Bronchial epithelial cell (primary cell): ENCODE data around the gene NEIL3. TPM values are rescaled to one million over a fixed set of nuclear protein-coding genes. Genes with fewer than 3 reads are reported as not detected.
"Not testable (repeated sequence)": the region's sequence is repeated elsewhere in the genome, so short reads cannot be mapped to it uniquely, and the experiment has no call there.

Source experiments
- DNase-seq: peaks from one replicate; pipeline ENCODE4 v3.0.0-alpha.2; 2010; ENCODE audit warnings: low read depth
- FAIRE-seq: peaks from 2 replicates; lab custom pipeline; 2011; peaks lifted over from hg19 to GRCh38; lab: Jason Lieb, UNC
- H3K27me3 ChIP-seq: 2 replicates; pipeline ENCODE4 v1.5.1; 2011; ENCODE audit warnings: low read length; ENCODE audit not compliant: control insufficient read depth, insufficient read depth
- H3K36me3 ChIP-seq: 2 replicates; pipeline ENCODE4 v1.5.1; 2011; ENCODE audit warnings: low read length; ENCODE audit not compliant: control insufficient read depth, insufficient read depth
- H3K4me3 ChIP-seq: 2 replicates; pipeline ENCODE4 v1.5.1; 2011; ENCODE audit warnings: mild to moderate bottlenecking, low read depth, low read length, control low read depth
- CTCF ChIP-seq: IDR thresholded peaks from 2 replicates; pipeline ENCODE4 v1.5.1; 2011; ENCODE audit warnings: mild to moderate bottlenecking, moderate library complexity, low read length, control low read depth, inconsistent platforms; ENCODE audit not compliant: insufficient read depth, severe bottlenecking
- total RNA-seq: library from RNA; depleted of rRNA; stranded (reverse); fragments of >200 nt; gene quantifications from 2 replicates; pipeline ENCODE4 v1.2.1, GENCODE V29; 2014

Gene NEIL3
- total RNA-seq, 1 donor from 2014 or later, result 0.53 TPM

- H3K27me3 ChIP-seq, result no peaks in the 10 kb centered on the region
- no peak for TF ChIP-seq CTCF
- H3K4me3 ChIP-seq, result no peak overlapping the region
- no peaks in the 10 kb centered on the region for H3K36me3 ChIP-seq
- DNase-seq (no peak), FAIRE-seq (no peak)
Observed at GRCh38 chr4:177304094-177304493, 5.6 kb upstream of the NEIL3 start.

GRCh38 chr4:177304864-177305263 is 4.8 kb upstream of the NEIL3 start:
- not testable (repeated sequence) for H3K4me3 ChIP-seq, H3K36me3 ChIP-seq, FAIRE-seq, H3K27me3 ChIP-seq
- peak; percentile 33 for DNase-seq

GRCh38 chr4:177308125-177308524 is 1.5 kb upstream of the NEIL3 start:
- FAIRE-seq, result no peak
- peak; percentile 50 for DNase-seq
- Histone ChIP-seq H3K27me3 (no peaks in the 10 kb centered on the region), H3K36me3 (no peaks in the 10 kb centered on the region), H3K4me3 (no peak overlapping the region)
- no peak for TF ChIP-seq CTCF

GRCh38 chr4:177308847-177309521 is 690 bp upstream of the NEIL3 start:
- TF ChIP-seq CTCF, result no peak
- DNase-seq, result no peak
- H3K4me3 ChIP-seq, result peak overlapping the region; percentile 68
- no peaks in the 10 kb centered on the region for H3K36me3 ChIP-seq
- H3K27me3 ChIP-seq, result no peaks in the 10 kb centered on the region
- no peak for FAIRE-seq

GRCh38 chr4:177311589-177311988 is 1.9 kb downstream of the NEIL3 start:
- Histone ChIP-seq H3K4me3 (no peak overlapping the region), H3K27me3 (no peaks in the 10 kb centered on the region), H3K36me3 (no peaks in the 10 kb centered on the region)
- FAIRE-seq (no peak), DNase-seq (no peak)
- TF ChIP-seq CTCF, result no peak

- DNase-seq, result peak; percentile 33
- no peak for FAIRE-seq
- no peak for TF ChIP-seq CTCF
Observed at GRCh38 chr4:177313263-177313662, 3.6 kb downstream of the NEIL3 start.

More at GRCh38 chr4:177313263-177313662, 3.6 kb downstream of the NEIL3 start:
- no peaks in the 10 kb centered on the region for H3K27me3 ChIP-seq
- H3K36me3 ChIP-seq, result no peaks in the 10 kb centered on the region
- no peak overlapping the region for H3K4me3 ChIP-seq
